Nephron (organoid): Measurements from ENCODE around the gene HSBP1L1.

Experiments
- H3K27ac Mint-ChIP-seq, 3 experiments: 2 replicates each; pipeline ENCODE4 v1.8.0; 2020; ENCODE audit warnings: mixed read lengths in 3 of 3, mild to moderate bottlenecking in 2 of 3, moderate library complexity in 1 of 3
- H3K27me3 Mint-ChIP-seq: 2 replicates; pipeline ENCODE4 v1.8.0; 2021; ENCODE audit warnings: low read depth, mild to moderate bottlenecking, moderate library complexity, mixed read lengths
- H3K36me3 Mint-ChIP-seq: 2 replicates; pipeline ENCODE4 v1.8.0; 2020; ENCODE audit warnings: low read depth, mixed read lengths
- H3K4me1 Mint-ChIP-seq: 2 replicates; pipeline ENCODE4 v1.8.0; 2020; ENCODE audit warnings: mixed read lengths
- H3K4me3 Mint-ChIP-seq, 3 experiments: 2 replicates each; pipeline ENCODE4 v1.8.0; 2020; ENCODE audit warnings: mild to moderate bottlenecking in 3 of 3, mixed read lengths in 3 of 3, moderate library complexity in 2 of 3
- H3K9me3 Mint-ChIP-seq: 2 replicates; pipeline ENCODE4 v1.8.0; 2020; ENCODE audit warnings: mixed read lengths
- TF ChIP-seq, protein P1 (sequence below), 3 experiments: fragments of 200-600 bp; sonication (generic); IDR thresholded peaks; one replicate each; pipeline ENCODE4 v1.5.0; 2021; ENCODE audit warnings: antibody characterized with exemption in 3 of 3; ENCODE audit not compliant: unreplicated experiment in 3 of 3

The HSBP1L1 gene

GRCh38 chr18:79917853-79918614, 46.4 kb upstream of the HSBP1L1 start:
- H3K27ac Mint-ChIP-seq = no peak overlapping the region
- H3K9me3 Mint-ChIP-seq = peaks cover 3% of the 10 kb centered on the region

DNA sequence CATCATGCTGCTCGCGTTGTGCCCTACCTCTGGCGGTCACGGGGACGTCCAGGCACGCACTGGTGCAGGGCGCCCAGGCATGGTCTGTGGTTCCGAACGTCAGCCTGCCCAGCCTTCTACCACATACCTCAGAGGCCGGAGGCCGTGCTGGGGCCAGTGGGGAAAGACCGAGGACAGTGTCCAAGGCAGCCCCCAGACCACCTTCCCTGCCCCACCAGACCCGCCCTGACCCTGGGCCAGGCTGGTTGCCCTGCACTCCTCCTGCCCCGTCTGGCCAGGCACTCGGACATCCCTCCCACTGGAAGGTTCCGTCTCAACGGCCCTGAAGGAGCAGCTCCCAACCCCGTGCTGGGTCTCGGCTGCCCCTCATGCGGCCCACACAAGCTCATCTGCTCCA, 45.8 kb upstream of the HSBP1L1 start:
- H3K27me3 Mint-ChIP-seq = no peaks in the 10 kb centered on the region
- H3K4me3 Mint-ChIP-seq = no peak overlapping the region
- H3K27ac Mint-ChIP-seq = no peak overlapping the region
- H3K4me1 Mint-ChIP-seq = no peaks in the 10 kb centered on the region
- H3K36me3 Mint-ChIP-seq = peaks cover 77% of the 10 kb centered on the region
- H3K9me3 Mint-ChIP-seq = peaks cover 3% of the 10 kb centered on the region
- TF ChIP-seq, protein P1, sequence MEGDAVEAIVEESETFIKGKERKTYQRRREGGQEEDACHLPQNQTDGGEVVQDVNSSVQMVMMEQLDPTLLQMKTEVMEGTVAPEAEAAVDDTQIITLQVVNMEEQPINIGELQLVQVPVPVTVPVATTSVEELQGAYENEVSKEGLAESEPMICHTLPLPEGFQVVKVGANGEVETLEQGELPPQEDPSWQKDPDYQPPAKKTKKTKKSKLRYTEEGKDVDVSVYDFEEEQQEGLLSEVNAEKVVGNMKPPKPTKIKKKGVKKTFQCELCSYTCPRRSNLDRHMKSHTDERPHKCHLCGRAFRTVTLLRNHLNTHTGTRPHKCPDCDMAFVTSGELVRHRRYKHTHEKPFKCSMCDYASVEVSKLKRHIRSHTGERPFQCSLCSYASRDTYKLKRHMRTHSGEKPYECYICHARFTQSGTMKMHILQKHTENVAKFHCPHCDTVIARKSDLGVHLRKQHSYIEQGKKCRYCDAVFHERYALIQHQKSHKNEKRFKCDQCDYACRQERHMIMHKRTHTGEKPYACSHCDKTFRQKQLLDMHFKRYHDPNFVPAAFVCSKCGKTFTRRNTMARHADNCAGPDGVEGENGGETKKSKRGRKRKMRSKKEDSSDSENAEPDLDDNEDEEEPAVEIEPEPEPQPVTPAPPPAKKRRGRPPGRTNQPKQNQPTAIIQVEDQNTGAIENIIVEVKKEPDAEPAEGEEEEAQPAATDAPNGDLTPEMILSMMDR (IDR thresholded peaks at IDR 0.05; ENCODE audit: unreplicated experiment in 3 of 3) = no peak

More at GRCh38 chr18:79917853-79918614, 46.4 kb upstream of the HSBP1L1 start:
- Mint-ChIP-seq H3K36me3 (peaks cover 77% of the 10 kb centered on the region), H3K4me1 (peaks cover 5% of the 10 kb centered on the region), H3K4me3 (no peak overlapping the region), H3K27me3 (no peaks in the 10 kb centered on the region)
- TF ChIP-seq, protein P1 (IDR thresholded peaks at IDR 0.05; ENCODE audit: unreplicated experiment in 3 of 3) = no peak

- Mint-ChIP-seq H3K27me3 (no peaks in the 10 kb centered on the region), H3K27ac (no peak overlapping the region), H3K4me1 (peaks cover 2% of the 10 kb centered on the region), H3K36me3 (peaks cover 78% of the 10 kb centered on the region), H3K9me3 (peaks cover 3% of the 10 kb centered on the region), H3K4me3 (no peak overlapping the region)
- TF ChIP-seq, protein P1 (IDR thresholded peaks at IDR 0.05; ENCODE audit: unreplicated experiment in 3 of 3) = no peak
Observed at GRCh38 chr18:79919089-79919488, 45.4 kb upstream of the HSBP1L1 start.

DNA sequence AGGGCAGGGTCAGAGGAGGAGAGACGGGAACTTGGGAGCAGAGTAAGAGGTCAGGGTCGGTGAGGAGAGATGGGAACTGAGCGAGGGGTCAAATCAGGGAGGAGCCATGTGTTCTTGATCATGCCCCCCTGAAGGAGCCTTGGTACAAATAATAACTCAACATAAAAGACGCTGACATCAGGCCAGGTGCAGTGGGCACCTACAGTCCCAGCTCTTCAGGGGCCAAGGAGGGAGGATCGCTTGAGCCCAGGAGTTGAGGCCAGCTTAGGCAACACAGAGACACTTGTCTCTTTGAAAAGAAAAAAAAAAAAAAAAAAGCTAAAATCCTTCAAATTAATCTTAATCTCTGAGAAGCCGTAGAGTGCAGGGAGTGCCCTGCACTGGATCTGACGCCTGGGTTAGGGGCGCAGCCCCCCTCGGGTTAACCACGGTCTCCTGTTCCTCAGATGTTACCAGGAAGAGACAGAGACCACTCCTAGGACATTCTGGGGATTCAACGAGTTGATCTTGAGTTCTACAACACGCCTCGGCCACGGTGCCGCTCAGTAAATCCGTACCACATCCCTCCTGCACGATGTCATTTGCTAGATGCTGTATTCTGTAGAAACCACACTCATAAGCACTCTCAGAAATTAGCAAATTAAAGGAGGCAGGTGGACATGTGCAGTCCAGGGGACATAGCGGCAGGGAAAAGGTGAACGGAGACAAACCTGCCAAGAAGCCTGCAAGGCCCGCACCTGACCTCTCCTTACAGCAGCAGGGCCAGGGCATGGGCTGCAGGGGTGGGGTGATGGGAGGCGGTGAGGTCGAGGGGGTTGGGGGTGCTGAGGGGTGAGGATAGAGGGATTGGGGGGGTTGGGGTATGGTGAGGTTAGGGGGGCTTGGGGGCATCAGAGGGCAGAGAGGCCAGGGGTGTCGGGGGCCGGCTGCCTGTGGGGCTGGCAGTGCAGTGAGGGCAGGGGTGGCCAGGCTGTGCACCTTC, 42.2 kb upstream of the HSBP1L1 start:
- H3K27ac Mint-ChIP-seq = no peak overlapping the region

DNA sequence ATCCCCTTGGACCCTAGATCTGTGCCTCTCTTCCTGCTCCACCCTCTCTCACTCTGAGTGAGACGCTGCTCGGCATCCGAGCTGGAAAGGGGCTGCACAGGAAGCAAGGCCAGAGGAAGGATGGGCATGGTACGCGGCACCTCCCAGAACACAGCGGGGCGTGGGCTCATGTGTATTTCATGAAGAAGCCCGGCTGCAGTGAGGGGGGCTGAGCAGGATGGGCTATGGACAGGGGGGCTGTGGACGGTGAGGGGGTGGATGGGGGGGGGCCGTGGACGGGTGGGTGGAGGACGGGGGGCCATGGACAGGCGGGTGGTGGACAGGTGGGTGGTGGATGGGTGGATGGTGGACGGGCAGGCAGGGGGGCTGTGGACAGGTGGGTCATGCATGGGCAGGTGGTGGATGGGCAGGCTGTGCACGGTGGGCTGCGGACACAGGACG, 41.5 kb upstream of the HSBP1L1 start:
- peaks cover 78% of the 10 kb centered on the region for H3K36me3 Mint-ChIP-seq
- no peaks in the 10 kb centered on the region for H3K27me3 Mint-ChIP-seq
- peaks cover 41% of the 10 kb centered on the region for H3K4me1 Mint-ChIP-seq
- TF ChIP-seq, protein P1 (IDR thresholded peaks at IDR 0.05; ENCODE audit: unreplicated experiment in 3 of 3) = no peak
- peaks cover 7% of the 10 kb centered on the region for H3K9me3 Mint-ChIP-seq
- H3K4me3 Mint-ChIP-seq = no peak overlapping the region
- H3K27ac Mint-ChIP-seq = no peak overlapping the region

More for the DNA sequence above, 42.2 kb upstream of the HSBP1L1 start:
- TF ChIP-seq, protein P1 (IDR thresholded peaks at IDR 0.05; ENCODE audit: unreplicated experiment in 3 of 3) = no peak
- Mint-ChIP-seq H3K4me1 (peaks cover 34% of the 10 kb centered on the region), H3K27me3 (no peaks in the 10 kb centered on the region), H3K9me3 (peaks cover 4% of the 10 kb centered on the region), H3K4me3 (no peak overlapping the region), H3K36me3 (peaks cover 78% of the 10 kb centered on the region)
